Sigmoid colon (tissue), 7 donors: Measurements from ENCODE around the gene GNAS-AS1. TPM values are rescaled to one million over a fixed set of nuclear protein-coding genes. Genes with fewer than 3 reads are reported as not detected.
A peak's percentile ranks its signal among the peaks of the same experiment; 100 is the strongest.

Experiments used
- DNase-seq: peaks from one replicate; pipeline ENCODE4 v3.0.0-alpha.2; 2019
- H3K27ac ChIP-seq, 4 donors: fragments of 200-600 bp; sonication (generic); one replicate each; pipeline ENCODE4 v1.5.1; 2016 to 2019; ENCODE audit warnings: mild to moderate bottlenecking in 1 of 4
- H3K27me3 ChIP-seq, 3 donors: fragments of 200-600 bp; sonication (generic); one replicate each; pipeline ENCODE4 v1.5.1; 2019; ENCODE audit warnings: mild to moderate bottlenecking in 1 of 3
- H3K36me3 ChIP-seq, 4 donors: fragments of 200-600 bp; sonication (generic); one replicate each; pipeline ENCODE4 v1.5.1; 2016 to 2019
- H3K4me1 ChIP-seq, 4 donors: fragments of 200-600 bp; sonication (generic); one replicate each; pipeline ENCODE4 v1.5.1; 2017 to 2019
- H3K4me3 ChIP-seq, 4 donors: fragments of 200-600 bp; sonication (generic); one replicate each; pipeline ENCODE4 v1.5.1; 2017 to 2019; ENCODE audit warnings: mild to moderate bottlenecking in 2 of 4, moderate library complexity in 1 of 4
- H3K9me3 ChIP-seq, 4 donors: fragments of 200-600 bp in 3 of 4; sonication (generic) in 3 of 4; one replicate each; pipeline versions ENCODE4 v1.5.1 to v1.6.1; 2013 to 2019
- EP300 ChIP-seq, 4 donors: sonication (generic); formaldehyde crosslinking; IDR thresholded peaks; one replicate each; pipeline ENCODE4 v1.6.1; 2017; ENCODE audit warnings: antibody characterized with exemption in 4 of 4
- POLR2A ChIP-seq, 2 donors: fragments of 450-650 bp; IDR thresholded peaks; one replicate each; pipeline ENCODE4 v1.6.1; 2016; ENCODE audit warnings: antibody characterized with exemption in 2 of 2, mild to moderate bottlenecking in 2 of 2, moderate library complexity in 2 of 2
- POLR2AphosphoS5 ChIP-seq, 4 donors: sonication (generic); formaldehyde crosslinking; IDR thresholded peaks; one replicate each; pipeline ENCODE4 v1.6.1; 2017; ENCODE audit warnings: antibody characterized with exemption in 4 of 4
- WGBS, 2 donors: extraction: QIAGEN DNeasy Blood & Tissue Kit; methylation state at CpG; one replicate each; pipeline ENCODE4 v1.1.7; 2013; 5-methylcytosine and 5-hydroxymethylcytosine counted together
- intact Hi-C: fragments of 100-400 bp; cut with DNase I; formaldehyde crosslinking; loops from one replicate; pipeline ENCODE4 v1.15.1; 2023
- polyA plus RNA-seq, 3 donors: library from polyadenylated mRNA; stranded (reverse); fragments of 200-250 nt; gene quantifications; one replicate each; pipeline ENCODE4 v1.2.3, GENCODE V29; 2013
- total RNA-seq, 4 donors: library from RNA; depleted of rRNA; stranded (reverse); fragments of >200 nt; gene quantifications; one replicate each; pipeline ENCODE4 v1.1.0, GENCODE V29; 2016
- TF ChIP-seq, protein P1 (sequence below), 4 experiments: fragments of 450-650 bp in 3 of 4; fragments of 200-600 bp in 1 of 4; IDR thresholded peaks; one replicate each; pipeline ENCODE4 v1.5.1; 2016 to 2019; ENCODE audit warnings: antibody characterized with exemption in 4 of 4, mild to moderate bottlenecking in 3 of 4, moderate library complexity in 2 of 4
- donor health status: healthy with polysubstance abuse.
- donor health status: Bipolar disorder and iron deficiency.
- donor health status: healthy.

GNAS-AS1 gene
- total and polyA plus RNA-seq, 7 donors, result 0.33 to 0.69 (median 0.36) TPM; not detected in 4

DNA sequence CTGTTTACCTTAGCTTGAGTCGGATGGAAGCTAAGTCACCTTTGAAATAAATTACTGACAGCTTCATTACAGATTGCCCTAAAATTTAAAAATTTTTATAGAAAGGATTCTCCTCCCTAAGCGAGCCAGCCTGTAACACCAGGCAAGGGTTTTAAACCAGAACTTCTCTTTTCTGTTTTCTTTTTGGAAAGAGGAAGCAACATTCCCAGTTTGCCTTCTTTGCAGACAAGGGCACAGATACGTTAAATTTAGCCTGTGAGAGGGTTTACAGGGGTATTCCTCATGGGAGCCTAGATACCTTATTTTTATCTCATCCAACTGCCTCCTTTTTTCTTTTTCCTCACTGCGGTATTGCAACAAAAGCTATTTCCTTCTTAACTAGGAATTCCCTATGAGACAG lies 46.8 kb upstream of the GNAS-AS1 start:
- WGBS, 2 donors, result 61 to 76% methylated on average over 4 of the region's 4 CpGs
- Histone ChIP-seq H3K4me3 (no peak overlapping the region), H3K9me3 (no peaks in the 10 kb centered on the region), H3K27me3 (no peaks in the 10 kb centered on the region), H3K4me1 (peaks cover 0 to 96% (median 85%) of the 10 kb centered on the region in 4 donors), H3K36me3 (no peaks in the 10 kb centered on the region), H3K27ac (peak overlapping the region in 1 of 4 donors; percentile 12)
- TF ChIP-seq EP300 (IDR thresholded peaks at IDR 0.05) (no peak), POLR2AphosphoS5 (IDR thresholded peaks at IDR 0.05) (no peak), POLR2A (IDR thresholded peaks at IDR 0.05) (no peak)
- TF ChIP-seq, protein P1, sequence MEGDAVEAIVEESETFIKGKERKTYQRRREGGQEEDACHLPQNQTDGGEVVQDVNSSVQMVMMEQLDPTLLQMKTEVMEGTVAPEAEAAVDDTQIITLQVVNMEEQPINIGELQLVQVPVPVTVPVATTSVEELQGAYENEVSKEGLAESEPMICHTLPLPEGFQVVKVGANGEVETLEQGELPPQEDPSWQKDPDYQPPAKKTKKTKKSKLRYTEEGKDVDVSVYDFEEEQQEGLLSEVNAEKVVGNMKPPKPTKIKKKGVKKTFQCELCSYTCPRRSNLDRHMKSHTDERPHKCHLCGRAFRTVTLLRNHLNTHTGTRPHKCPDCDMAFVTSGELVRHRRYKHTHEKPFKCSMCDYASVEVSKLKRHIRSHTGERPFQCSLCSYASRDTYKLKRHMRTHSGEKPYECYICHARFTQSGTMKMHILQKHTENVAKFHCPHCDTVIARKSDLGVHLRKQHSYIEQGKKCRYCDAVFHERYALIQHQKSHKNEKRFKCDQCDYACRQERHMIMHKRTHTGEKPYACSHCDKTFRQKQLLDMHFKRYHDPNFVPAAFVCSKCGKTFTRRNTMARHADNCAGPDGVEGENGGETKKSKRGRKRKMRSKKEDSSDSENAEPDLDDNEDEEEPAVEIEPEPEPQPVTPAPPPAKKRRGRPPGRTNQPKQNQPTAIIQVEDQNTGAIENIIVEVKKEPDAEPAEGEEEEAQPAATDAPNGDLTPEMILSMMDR (IDR thresholded peaks at IDR 0.05), result no peak
- intact Hi-C loops, result no loop called here
- no peak for DNase-seq

DNA sequence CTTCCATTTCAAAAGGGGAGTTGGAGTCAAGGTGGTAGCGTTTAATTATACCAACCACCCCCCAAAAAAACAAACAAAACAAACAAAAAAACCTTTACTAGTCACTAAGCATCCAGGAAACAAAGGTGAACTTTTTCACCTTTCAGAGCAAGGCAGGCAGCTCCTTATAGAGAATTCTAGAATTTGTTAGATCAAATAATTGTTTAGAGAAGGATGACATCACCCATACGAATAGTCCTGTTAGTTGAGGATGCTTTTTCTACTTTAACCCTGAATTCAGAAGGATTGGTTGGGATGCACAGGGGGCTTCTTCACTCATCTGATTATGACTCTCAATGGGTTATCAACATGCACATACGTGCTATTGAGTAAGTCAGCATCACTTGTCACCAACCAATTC lies 46.1 kb upstream of the GNAS-AS1 start:
- intact Hi-C loops, result no loop called here
- TF ChIP-seq POLR2AphosphoS5 (IDR thresholded peaks at IDR 0.05) (no peak), POLR2A (IDR thresholded peaks at IDR 0.05) (no peak), EP300 (IDR thresholded peaks at IDR 0.05) (no peak)
- TF ChIP-seq, protein P1 (IDR thresholded peaks at IDR 0.05), result no peak
- Histone ChIP-seq H3K4me1 (peaks cover 0 to 91% (median 85%) of the 10 kb centered on the region in 4 donors), H3K36me3 (no peaks in the 10 kb centered on the region), H3K27ac (peak overlapping the region in 2 of 4 donors; percentile 12 to 40), H3K27me3 (no peaks in the 10 kb centered on the region), H3K4me3 (no peak overlapping the region), H3K9me3 (no peaks in the 10 kb centered on the region)
- DNase-seq, result no peak
- 52 to 65% methylated on average over 3 of the region's 3 CpGs for WGBS, 2 donors

DNA sequence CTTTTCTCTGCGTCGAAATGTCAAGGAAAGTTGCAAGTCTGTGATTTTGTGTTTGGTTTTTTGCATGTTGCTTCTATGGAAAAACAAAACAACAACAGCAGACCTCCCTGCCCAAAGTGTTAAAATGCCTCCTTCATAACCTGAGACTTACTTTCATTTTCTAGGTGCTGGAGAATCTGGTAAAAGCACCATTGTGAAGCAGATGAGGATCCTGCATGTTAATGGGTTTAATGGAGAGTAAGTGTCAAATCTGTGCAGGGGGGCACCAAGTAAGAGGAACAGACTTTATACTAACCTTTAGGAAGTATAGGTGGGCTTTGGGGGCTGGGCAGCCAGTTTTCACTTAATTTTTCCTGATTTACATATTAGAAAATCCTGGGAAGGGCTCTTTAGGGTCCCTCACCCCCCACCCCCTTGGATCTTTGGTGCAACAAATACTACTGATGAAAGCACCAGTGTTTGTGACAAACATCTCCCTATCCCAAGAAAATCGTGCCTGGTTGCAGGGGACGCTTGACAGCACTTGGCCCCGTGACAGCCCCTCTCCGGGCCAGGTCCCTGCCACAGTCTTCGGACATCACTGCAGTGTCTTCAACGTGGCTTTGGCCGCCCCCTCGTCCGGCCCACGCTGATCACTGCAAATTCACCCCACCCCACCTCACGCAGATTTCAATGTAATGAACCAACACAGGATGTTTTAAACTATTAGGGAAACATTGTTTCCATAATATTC lies 44.9 kb upstream of the GNAS-AS1 start:
- Histone ChIP-seq H3K27me3 (no peaks in the 10 kb centered on the region), H3K27ac (peak overlapping the region; percentile 3 to 99 (median 26)), H3K4me1 (peaks cover 0 to 78% (median 75%) of the 10 kb centered on the region in 4 donors), H3K4me3 (no peak overlapping the region), H3K36me3 (no peaks in the 10 kb centered on the region), H3K9me3 (no peaks in the 10 kb centered on the region)
- no peak for DNase-seq
- WGBS, 2 donors, result 67 to 77% methylated on average over 13 of the region's 13 CpGs
- TF ChIP-seq, protein P1 (IDR thresholded peaks at IDR 0.05), result no peak
- intact Hi-C loops, result no loop called here

DNA sequence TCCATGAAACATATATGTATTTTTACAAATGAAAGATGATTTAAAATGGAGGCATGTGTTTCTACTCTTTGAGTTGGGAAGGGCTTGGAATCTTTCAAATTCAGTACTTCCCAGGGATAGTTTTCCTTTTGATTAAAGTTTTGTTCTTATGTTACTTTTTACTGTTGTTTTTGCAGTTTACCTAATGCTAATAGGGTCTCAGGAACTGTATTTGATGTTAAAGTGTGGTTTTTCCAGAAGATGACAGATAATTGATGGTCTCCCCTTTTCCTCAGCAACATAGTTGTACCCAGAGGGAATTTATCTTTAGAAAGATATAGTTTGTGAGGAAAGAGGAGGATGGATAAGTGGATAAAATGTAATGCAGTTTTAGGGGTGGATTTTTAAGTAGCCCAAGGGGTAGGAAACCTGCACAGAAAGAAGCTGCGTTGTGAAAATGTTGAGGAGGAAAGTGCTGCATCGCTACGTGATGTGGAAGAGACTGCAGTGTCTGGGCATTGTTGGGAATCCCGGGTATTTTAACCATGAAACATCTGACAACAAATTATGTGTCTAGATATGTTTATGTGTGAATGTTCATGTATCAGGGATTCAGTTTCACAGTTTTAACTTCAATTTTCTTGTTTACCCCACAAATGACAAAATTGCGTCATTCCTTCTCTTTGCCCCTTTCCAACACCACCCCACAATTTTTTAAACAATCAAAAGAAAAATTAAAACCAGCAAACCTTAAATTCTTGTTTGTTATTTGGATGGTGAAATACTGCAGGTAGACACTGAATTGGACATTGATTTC lies 44.1 kb upstream of the GNAS-AS1 start:
- DNase-seq, result no peak
- intact Hi-C loops, result loop anchor here (5.0 kb wide), 1 partner anchor 203 kb away; the partner anchor contains the start of gene NPEPL1
- 40 to 51% methylated on average over 5 of the region's 5 CpGs for WGBS, 2 donors
- Histone ChIP-seq H3K4me1 (peaks cover 0 to 75% (median 72%) of the 10 kb centered on the region in 4 donors), H3K36me3 (no peaks in the 10 kb centered on the region), H3K9me3 (no peaks in the 10 kb centered on the region), H3K27ac (peak overlapping the region in 3 of 4 donors; percentile 9 to 99 (median 40)), H3K4me3 (no peak overlapping the region), H3K27me3 (no peaks in the 10 kb centered on the region)
- TF ChIP-seq EP300 (IDR thresholded peaks at IDR 0.05) (no peak), POLR2A (IDR thresholded peaks at IDR 0.05) (no peak), POLR2AphosphoS5 (IDR thresholded peaks at IDR 0.05) (no peak)
- TF ChIP-seq, protein P1 (IDR thresholded peaks at IDR 0.05), result no peak
